ENCODE data around the gene CAMKMT.

The CAMKMT gene

GRCh38 chr2:44772669-44773378 lies 411.1 kb downstream of the CAMKMT start:
- Histone ChIP-seq H3K27ac (replicated peaks; ENCODE audit: low read length) (no peak overlapping the region), H4K8ac (ENCODE audit: low read depth, low read length) (no peak overlapping the region), H3K4me3 (ENCODE audit: low read length in 2 of 2) (no peak overlapping the region), H3K18ac (ENCODE audit: low read length) (no peak overlapping the region), H3K4ac (ENCODE audit: low read length) (no peak overlapping the region), H3K14ac (ENCODE audit: low read length) (no peak overlapping the region), H4K91ac (ENCODE audit: low read depth, low read length, poor library complexity) (no peak overlapping the region), H3K9ac (ENCODE audit: low read depth, low read length, poor library complexity) (no peak overlapping the region), H2BK12ac (ENCODE audit: low read length) (no peak overlapping the region), H2AK5ac (ENCODE audit: low read depth, low read length) (no peak overlapping the region), H2BK15ac (ENCODE audit: low read length) (no peak overlapping the region), H3K27me3 (ENCODE audit: control insufficient read depth in 3 of 3, insufficient read depth in 3 of 3, low read depth in 1 of 3, low read length in 3 of 3) (peaks cover 0 to 49% (median 0%) of the 10 kb centered on the region in 3 experiments), H3K36me3 (replicated peaks in 1 of 2; ENCODE audit: control insufficient read depth in 2 of 2, insufficient read depth in 2 of 2, low read length in 2 of 2) (no peaks in the 10 kb centered on the region), H2AFZ (ENCODE audit: low read length) (no peak overlapping the region), H2BK5ac (ENCODE audit: low read length) (no peak overlapping the region), H3K79me1 (ENCODE audit: low read depth, low read length) (no peaks in the 10 kb centered on the region), H3K9me3 (replicated peaks in 1 of 2; ENCODE audit: control insufficient read depth in 2 of 2, insufficient read depth in 1 of 2, low read depth in 1 of 2, low read length in 2 of 2) (no peaks in the 10 kb centered on the region), H3K4me1 (ENCODE audit: control insufficient read depth in 2 of 2, insufficient read depth in 1 of 2, low read depth in 1 of 2, low read length in 2 of 2) (peaks cover 35 to 37% of the 10 kb centered on the region in 2 donors), H3K23ac (ENCODE audit: low read depth, low read length, poor library complexity) (no peak overlapping the region), H3K4me2 (ENCODE audit: insufficient read depth, low read length, poor library complexity, severe bottlenecking) (no peak overlapping the region), H2BK120ac (ENCODE audit: low read depth, low read length) (no peak overlapping the region)
- DNase-seq (ENCODE audit: low spot score), result no peak
- WGBS, 2 donors (ENCODE audit: extremely low coverage in 2 of 2, insufficient read length in 2 of 2, insufficient replicate concordance in 1 of 2), result no CpG with 5 or more reads among the region's 2 CpGs

- no peak overlapping the region for H2BK120ac ChIP-seq (ENCODE audit: low read depth, low read length)
- peaks cover 0 to 39% (median 0%) of the 10 kb centered on the region in 3 experiments for H3K27me3 ChIP-seq (ENCODE audit: control insufficient read depth in 3 of 3, insufficient read depth in 3 of 3, low read depth in 1 of 3, low read length in 3 of 3)
- H2AK5ac ChIP-seq (ENCODE audit: low read depth, low read length), result no peak overlapping the region
- H3K36me3 ChIP-seq (replicated peaks in 1 of 2; ENCODE audit: control insufficient read depth in 2 of 2, insufficient read depth in 2 of 2, low read length in 2 of 2), result no peaks in the 10 kb centered on the region
- peaks cover 35 to 39% of the 10 kb centered on the region in 2 donors for H3K4me1 ChIP-seq (ENCODE audit: control insufficient read depth in 2 of 2, insufficient read depth in 1 of 2, low read depth in 1 of 2, low read length in 2 of 2)
- H3K23ac ChIP-seq (ENCODE audit: low read depth, low read length, poor library complexity), result no peak overlapping the region
- H2AFZ ChIP-seq (ENCODE audit: low read length), result no peak overlapping the region
- H3K27ac ChIP-seq (replicated peaks; ENCODE audit: low read length), result no peak overlapping the region
- no peak overlapping the region for H2BK15ac ChIP-seq (ENCODE audit: low read length)
- WGBS, 2 donors (ENCODE audit: extremely low coverage in 2 of 2, insufficient read length in 2 of 2, insufficient replicate concordance in 1 of 2), result no CpG with 5 or more reads among the region's 4 CpGs
- H3K4me2 ChIP-seq (ENCODE audit: insufficient read depth, low read length, poor library complexity, severe bottlenecking), result no peak overlapping the region
- H3K4me3 ChIP-seq (ENCODE audit: low read length in 2 of 2), result no peak overlapping the region
- H3K9ac ChIP-seq (ENCODE audit: low read depth, low read length, poor library complexity), result no peak overlapping the region
- H3K9me3 ChIP-seq (replicated peaks in 1 of 2; ENCODE audit: control insufficient read depth in 2 of 2, insufficient read depth in 1 of 2, low read depth in 1 of 2, low read length in 2 of 2), result peaks cover 0 to under 1% of the 10 kb centered on the region in 2 donors
- H3K18ac ChIP-seq (ENCODE audit: low read length), result no peak overlapping the region
- no peak overlapping the region for H2BK5ac ChIP-seq (ENCODE audit: low read length)
- no peak overlapping the region for H3K4ac ChIP-seq (ENCODE audit: low read length)
- no peak for DNase-seq (ENCODE audit: low spot score)
- H3K14ac ChIP-seq (ENCODE audit: low read length), result no peak overlapping the region
- H4K91ac ChIP-seq (ENCODE audit: low read depth, low read length, poor library complexity), result no peak overlapping the region
- no peaks in the 10 kb centered on the region for H3K79me1 ChIP-seq (ENCODE audit: low read depth, low read length)
- no peak overlapping the region for H4K8ac ChIP-seq (ENCODE audit: low read depth, low read length)
- H2BK12ac ChIP-seq (ENCODE audit: low read length), result no peak overlapping the region
These were observed 413.2 kb downstream of the CAMKMT start for GRCh38 chr2:44774826-44775492.

- peaks cover 0 to 31% (median 0%) of the 10 kb centered on the region in 3 experiments for H3K27me3 ChIP-seq (ENCODE audit: control insufficient read depth in 3 of 3, insufficient read depth in 3 of 3, low read depth in 1 of 3, low read length in 3 of 3)
- H4K91ac ChIP-seq (ENCODE audit: low read depth, low read length, poor library complexity), result no peak overlapping the region
- H2AK5ac ChIP-seq (ENCODE audit: low read depth, low read length), result no peak overlapping the region
- no CpG with 5 or more reads among the region's 6 CpGs for WGBS, 2 donors (ENCODE audit: extremely low coverage in 2 of 2, insufficient read length in 2 of 2, insufficient replicate concordance in 1 of 2)
- no peak overlapping the region for H3K4me3 ChIP-seq (ENCODE audit: low read length in 2 of 2)
- H3K4me1 ChIP-seq (ENCODE audit: control insufficient read depth in 2 of 2, insufficient read depth in 1 of 2, low read depth in 1 of 2, low read length in 2 of 2), result peaks cover 31 to 34% of the 10 kb centered on the region in 2 donors
- peak overlapping the region; percentile 42 for H3K4me2 ChIP-seq (ENCODE audit: insufficient read depth, low read length, poor library complexity, severe bottlenecking)
- H2AFZ ChIP-seq (ENCODE audit: low read length), result peak overlapping the region; percentile 67
- no peak overlapping the region for H3K27ac ChIP-seq (replicated peaks; ENCODE audit: low read length)
- peaks cover 4 to 8% of the 10 kb centered on the region in 2 donors for H3K9me3 ChIP-seq (replicated peaks in 1 of 2; ENCODE audit: control insufficient read depth in 2 of 2, insufficient read depth in 1 of 2, low read depth in 1 of 2, low read length in 2 of 2)
- H2BK12ac ChIP-seq (ENCODE audit: low read length), result no peak overlapping the region
- no peak overlapping the region for H3K4ac ChIP-seq (ENCODE audit: low read length)
- no peak overlapping the region for H4K8ac ChIP-seq (ENCODE audit: low read depth, low read length)
- no peak for DNase-seq (ENCODE audit: low spot score)
- no peak overlapping the region for H2BK5ac ChIP-seq (ENCODE audit: low read length)
- no peaks in the 10 kb centered on the region for H3K79me1 ChIP-seq (ENCODE audit: low read depth, low read length)
- H3K23ac ChIP-seq (ENCODE audit: low read depth, low read length, poor library complexity), result no peak overlapping the region
- H3K18ac ChIP-seq (ENCODE audit: low read length), result no peak overlapping the region
- no peak overlapping the region for H2BK15ac ChIP-seq (ENCODE audit: low read length)
- no peak overlapping the region for H3K9ac ChIP-seq (ENCODE audit: low read depth, low read length, poor library complexity)
- H3K36me3 ChIP-seq (replicated peaks in 1 of 2; ENCODE audit: control insufficient read depth in 2 of 2, insufficient read depth in 2 of 2, low read length in 2 of 2), result no peaks in the 10 kb centered on the region
- H2BK120ac ChIP-seq (ENCODE audit: low read depth, low read length), result no peak overlapping the region
- H3K14ac ChIP-seq (ENCODE audit: low read length), result no peak overlapping the region
These were observed 415.3 kb downstream of the CAMKMT start for GRCh38 chr2:44777036-44777435.

DNA sequence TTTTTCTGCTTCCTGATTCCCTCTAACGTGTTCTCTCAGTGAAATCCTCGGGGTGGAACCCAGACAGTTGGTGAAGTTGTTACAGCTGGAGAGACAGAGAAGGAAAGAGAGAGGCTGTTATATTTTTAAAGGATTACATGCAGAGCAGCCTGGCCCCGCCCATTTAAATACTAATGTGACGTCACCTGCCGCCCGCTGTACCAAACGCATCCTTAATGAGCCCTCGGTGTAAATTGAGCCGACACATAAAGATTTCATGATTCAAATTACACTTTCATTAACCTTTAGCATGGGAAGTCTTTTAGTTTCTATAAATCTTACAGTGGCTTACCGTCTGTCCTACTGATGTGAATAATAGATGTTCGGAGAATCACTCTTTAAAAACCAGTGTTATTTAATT lies 415.8 kb downstream of the CAMKMT start:
- Histone ChIP-seq H2BK5ac (ENCODE audit: low read length) (no peak overlapping the region), H2AK5ac (ENCODE audit: low read depth, low read length) (no peak overlapping the region), H3K27ac (replicated peaks; ENCODE audit: low read length) (no peak overlapping the region), H3K9ac (ENCODE audit: low read depth, low read length, poor library complexity) (no peak overlapping the region), H3K4me2 (ENCODE audit: insufficient read depth, low read length, poor library complexity, severe bottlenecking) (peak overlapping the region; percentile 42), H3K4ac (ENCODE audit: low read length) (no peak overlapping the region), H3K36me3 (replicated peaks in 1 of 2; ENCODE audit: control insufficient read depth in 2 of 2, insufficient read depth in 2 of 2, low read length in 2 of 2) (no peaks in the 10 kb centered on the region), H3K79me1 (ENCODE audit: low read depth, low read length) (no peaks in the 10 kb centered on the region), H3K18ac (ENCODE audit: low read length) (no peak overlapping the region), H3K9me3 (replicated peaks in 1 of 2; ENCODE audit: control insufficient read depth in 2 of 2, insufficient read depth in 1 of 2, low read depth in 1 of 2, low read length in 2 of 2) (peaks cover 7 to 8% of the 10 kb centered on the region in 2 donors), H4K8ac (ENCODE audit: low read depth, low read length) (no peak overlapping the region), H3K27me3 (ENCODE audit: control insufficient read depth in 3 of 3, insufficient read depth in 3 of 3, low read depth in 1 of 3, low read length in 3 of 3) (peaks cover 0 to 31% (median 0%) of the 10 kb centered on the region in 3 experiments), H3K14ac (ENCODE audit: low read length) (no peak overlapping the region), H3K4me3 (ENCODE audit: low read length in 2 of 2) (peak overlapping the region in 1 of 2 donors; percentile 28), H3K23ac (ENCODE audit: low read depth, low read length, poor library complexity) (no peak overlapping the region), H4K91ac (ENCODE audit: low read depth, low read length, poor library complexity) (no peak overlapping the region), H2BK12ac (ENCODE audit: low read length) (no peak overlapping the region), H2AFZ (ENCODE audit: low read length) (peak overlapping the region; percentile 67), H2BK15ac (ENCODE audit: low read length) (no peak overlapping the region), H3K4me1 (ENCODE audit: control insufficient read depth in 2 of 2, insufficient read depth in 1 of 2, low read depth in 1 of 2, low read length in 2 of 2) (peaks cover 29% of the 10 kb centered on the region in 2 donors), H2BK120ac (ENCODE audit: low read depth, low read length) (no peak overlapping the region)
- WGBS, 2 donors (ENCODE audit: extremely low coverage in 2 of 2, insufficient read length in 2 of 2, insufficient replicate concordance in 1 of 2), result no CpG with 5 or more reads among the region's 11 CpGs
- no peak for DNase-seq (ENCODE audit: low spot score)
